Neural cell (in vitro differentiated cells): ENCODE data around the gene MAPK11. TPM values are rescaled to one million over a fixed set of nuclear protein-coding genes. Genes with fewer than 3 reads are reported as not detected.

Experiments
- H2AFZ ChIP-seq: fragments of 200-600, 300-800 bp; sonication (generic), shearing (Covaris generic); 2 replicates; pipeline ENCODE4 v1.6.0; 2014; ENCODE audit warnings: low read depth, mild to moderate bottlenecking, antibody characterized with exemption, low read length, moderate library complexity
- H3F3A ChIP-seq: fragments of 200-600 bp; shearing (Covaris generic); 2 replicates; pipeline ENCODE4 v1.6.1; 2016; ENCODE audit warnings: mild to moderate bottlenecking, moderate library complexity, mixed read lengths, antibody characterized with exemption, low read length; ENCODE audit not compliant: insufficient read depth, poor library complexity, severe bottlenecking
- H3K27ac ChIP-seq: fragments of 200-600, 300-800 bp; sonication (generic), shearing (Covaris generic); 2 replicates; pipeline ENCODE4 v1.5.1; 2014; ENCODE audit warnings: mild to moderate bottlenecking, low read length, moderate library complexity
- H3K27me3 ChIP-seq: fragments of 300-800, 200-600 bp; sonication (generic), shearing (Covaris generic); 2 replicates; pipeline ENCODE4 v1.6.0; 2014; ENCODE audit warnings: mild to moderate bottlenecking, low read depth, low read length, moderate library complexity; ENCODE audit not compliant: insufficient read depth
- H3K36me3 ChIP-seq: fragments of 300-800, 200-600 bp; sonication (generic), shearing (Covaris generic); 2 replicates; pipeline ENCODE4 v1.5.1; 2014; ENCODE audit warnings: mild to moderate bottlenecking, antibody characterized with exemption, low read length, moderate library complexity; ENCODE audit not compliant: insufficient read depth
- H3K4me2 ChIP-seq: fragments of 300-800, 200-600 bp; sonication (generic), shearing (Covaris generic); 2 replicates; pipeline ENCODE4 v1.6.0; 2014; ENCODE audit warnings: mild to moderate bottlenecking, low read length
- H3K4me3 ChIP-seq: fragments of 300-800, 200-600 bp; sonication (generic), shearing (Covaris generic); 2 replicates; pipeline ENCODE4 v1.5.1; 2014; ENCODE audit warnings: mild to moderate bottlenecking, low read length, moderate library complexity
- H3K79me2 ChIP-seq: fragments of 200-600 bp; shearing (Covaris generic); replicated peaks from 2 replicates; pipeline ENCODE4 v1.6.0; 2014; ENCODE audit warnings: mild to moderate bottlenecking, low read length, moderate library complexity; ENCODE audit not compliant: insufficient read depth
- H3K9ac ChIP-seq: fragments of 300-800, 200-600 bp; sonication (generic), shearing (Covaris generic); 2 replicates; pipeline ENCODE4 v1.6.1; 2016; ENCODE audit warnings: mild to moderate bottlenecking, low read length, mixed read lengths
- H3K9me2 ChIP-seq: fragments of 200-600 bp; shearing (Covaris generic); 2 replicates; pipeline ENCODE4 v1.6.1; 2016; ENCODE audit warnings: mild to moderate bottlenecking, low read length, mixed read lengths; ENCODE audit not compliant: insufficient read depth
- H3K9me3 ChIP-seq: fragments of 200-600, 300-800 bp; sonication (generic), shearing (Covaris generic); 2 replicates; pipeline ENCODE4 v1.6.1; 2016; ENCODE audit warnings: mild to moderate bottlenecking, mixed run types, low read length, moderate library complexity, mixed read lengths
- H4K20me1 ChIP-seq: fragments of 200-600 bp; shearing (Covaris generic); 2 replicates; pipeline ENCODE4 v1.6.1; 2016; ENCODE audit warnings: mild to moderate bottlenecking, mixed run types; ENCODE audit not compliant: insufficient read depth
- EP300 ChIP-seq: fragments of 450-650 bp; conservative IDR thresholded peaks from 2 replicates; pipeline ENCODE4 v1.6.1; 2014; ENCODE audit warnings: antibody characterized with exemption, mild to moderate bottlenecking, moderate library complexity; ENCODE audit not compliant: poor library complexity, severe bottlenecking
- EZH2 ChIP-seq: fragments of 200-600, 300-800 bp; shearing (Covaris generic), sonication (generic); IDR thresholded peaks from 2 replicates; pipeline ENCODE4 v1.6.1; 2014; ENCODE audit warnings: antibody characterized with exemption, low read length, borderline replicate concordance, mild to moderate bottlenecking; ENCODE audit not compliant: insufficient read depth, poor library complexity, severe bottlenecking
- MXI1 ChIP-seq: fragments of 450-650 bp; conservative IDR thresholded peaks from 2 replicates; pipeline ENCODE4 v1.6.1; 2014; ENCODE audit warnings: antibody characterized with exemption, mild to moderate bottlenecking; ENCODE audit not compliant: poor library complexity, severe bottlenecking
- POLR2AphosphoS5 ChIP-seq: IDR thresholded peaks from 2 replicates; pipeline ENCODE4 v1.6.1; 2012
- RAD21 ChIP-seq: fragments of 450-650 bp; conservative IDR thresholded peaks from 2 replicates; pipeline ENCODE4 v1.6.1; 2014; ENCODE audit warnings: antibody characterized with exemption, mild to moderate bottlenecking, moderate library complexity
- SMC3 ChIP-seq: fragments of 450-650 bp; conservative IDR thresholded peaks from 2 replicates; pipeline ENCODE4 v1.6.1; 2014; ENCODE audit warnings: antibody characterized with exemption, mild to moderate bottlenecking, moderate library complexity; ENCODE audit not compliant: poor library complexity
- TAF1 ChIP-seq: IDR thresholded peaks from 2 replicates; pipeline ENCODE4 v1.6.1; 2012; ENCODE audit warnings: low read depth
- polyA plus RNA-seq: library from polyadenylated mRNA; depleted of rRNA; stranded (reverse); fragments of >200 nt; gene quantifications from 2 replicates; pipeline ENCODE4 v1.2.3, GENCODE V29; 2014
- TF ChIP-seq, protein P1 (sequence below): IDR thresholded peaks from 2 replicates; pipeline ENCODE4 v1.6.1; 2012; ENCODE audit warnings: borderline replicate concordance
- TF ChIP-seq, protein P2 (sequence below): fragments of 450-650 bp; IDR thresholded peaks from 2 replicates; pipeline ENCODE4 v1.5.1; 2014; ENCODE audit warnings: antibody characterized with exemption, mild to moderate bottlenecking, moderate library complexity; ENCODE audit not compliant: poor library complexity, severe bottlenecking

Gene MAPK11
- polyA plus RNA-seq, 1 donor from 2014 or later, result 36.3 TPM

DNA sequence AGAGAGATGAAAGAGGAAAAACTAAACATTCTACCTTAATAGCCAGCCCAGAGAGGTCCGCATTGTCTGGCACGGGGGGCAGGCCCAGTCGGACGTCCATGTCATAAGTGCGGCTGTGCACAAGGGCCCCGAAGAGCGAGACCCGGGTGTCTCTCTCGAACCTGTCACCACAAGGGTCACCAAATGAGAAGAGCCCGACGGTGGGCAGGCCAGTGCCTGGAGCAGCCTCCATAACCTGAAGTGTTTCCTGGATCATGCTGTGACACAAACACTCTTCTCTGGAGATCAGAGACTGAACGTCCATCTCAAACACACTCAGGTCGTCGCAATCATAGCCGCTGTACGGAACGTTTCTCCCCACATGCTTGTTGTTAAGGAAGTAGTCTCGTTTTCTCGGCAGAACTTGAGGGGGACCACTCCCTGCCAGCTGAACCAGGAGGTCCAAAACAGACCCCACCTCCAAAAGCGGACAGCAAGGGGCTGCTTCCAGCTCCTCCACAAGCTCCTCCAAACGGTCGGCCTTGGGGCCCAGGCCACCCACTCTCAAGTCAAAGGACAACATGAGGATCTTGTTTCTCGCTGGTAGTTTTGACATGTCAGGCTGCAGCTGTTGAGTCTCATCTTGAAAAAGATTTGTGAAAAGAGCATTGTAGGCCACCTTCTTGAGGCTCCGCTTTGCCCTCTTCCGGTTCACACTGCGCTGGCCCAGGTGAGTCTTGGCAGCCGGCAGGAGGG lies 26.3 kb downstream of the MAPK11 start:
- H2AFZ ChIP-seq, result no peak overlapping the region
- H4K20me1 ChIP-seq, result no peaks in the 10 kb centered on the region
- no peaks in the 10 kb centered on the region for H3K27me3 ChIP-seq
- H3K4me2 ChIP-seq, result peak overlapping the region; percentile 91
- H3K9me2 ChIP-seq, result no peaks in the 10 kb centered on the region
- peak overlapping the region; percentile 95 for H3K4me3 ChIP-seq
- peak overlapping the region; percentile 81 for H3K27ac ChIP-seq
- H3F3A ChIP-seq, result no peaks in the 10 kb centered on the region
- peak overlapping the region; percentile 86 for H3K9ac ChIP-seq
- H3K36me3 ChIP-seq, result no peaks in the 10 kb centered on the region
- no peak for TF ChIP-seq TAF1
- no peak for TF ChIP-seq RAD21
- TF ChIP-seq, protein P1, sequence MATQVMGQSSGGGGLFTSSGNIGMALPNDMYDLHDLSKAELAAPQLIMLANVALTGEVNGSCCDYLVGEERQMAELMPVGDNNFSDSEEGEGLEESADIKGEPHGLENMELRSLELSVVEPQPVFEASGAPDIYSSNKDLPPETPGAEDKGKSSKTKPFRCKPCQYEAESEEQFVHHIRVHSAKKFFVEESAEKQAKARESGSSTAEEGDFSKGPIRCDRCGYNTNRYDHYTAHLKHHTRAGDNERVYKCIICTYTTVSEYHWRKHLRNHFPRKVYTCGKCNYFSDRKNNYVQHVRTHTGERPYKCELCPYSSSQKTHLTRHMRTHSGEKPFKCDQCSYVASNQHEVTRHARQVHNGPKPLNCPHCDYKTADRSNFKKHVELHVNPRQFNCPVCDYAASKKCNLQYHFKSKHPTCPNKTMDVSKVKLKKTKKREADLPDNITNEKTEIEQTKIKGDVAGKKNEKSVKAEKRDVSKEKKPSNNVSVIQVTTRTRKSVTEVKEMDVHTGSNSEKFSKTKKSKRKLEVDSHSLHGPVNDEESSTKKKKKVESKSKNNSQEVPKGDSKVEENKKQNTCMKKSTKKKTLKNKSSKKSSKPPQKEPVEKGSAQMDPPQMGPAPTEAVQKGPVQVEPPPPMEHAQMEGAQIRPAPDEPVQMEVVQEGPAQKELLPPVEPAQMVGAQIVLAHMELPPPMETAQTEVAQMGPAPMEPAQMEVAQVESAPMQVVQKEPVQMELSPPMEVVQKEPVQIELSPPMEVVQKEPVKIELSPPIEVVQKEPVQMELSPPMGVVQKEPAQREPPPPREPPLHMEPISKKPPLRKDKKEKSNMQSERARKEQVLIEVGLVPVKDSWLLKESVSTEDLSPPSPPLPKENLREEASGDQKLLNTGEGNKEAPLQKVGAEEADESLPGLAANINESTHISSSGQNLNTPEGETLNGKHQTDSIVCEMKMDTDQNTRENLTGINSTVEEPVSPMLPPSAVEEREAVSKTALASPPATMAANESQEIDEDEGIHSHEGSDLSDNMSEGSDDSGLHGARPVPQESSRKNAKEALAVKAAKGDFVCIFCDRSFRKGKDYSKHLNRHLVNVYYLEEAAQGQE, result no peak
- no peak for TF ChIP-seq MXI1
- no peak for TF ChIP-seq EP300
- TF ChIP-seq EZH2, result no peak
- TF ChIP-seq, protein P2, sequence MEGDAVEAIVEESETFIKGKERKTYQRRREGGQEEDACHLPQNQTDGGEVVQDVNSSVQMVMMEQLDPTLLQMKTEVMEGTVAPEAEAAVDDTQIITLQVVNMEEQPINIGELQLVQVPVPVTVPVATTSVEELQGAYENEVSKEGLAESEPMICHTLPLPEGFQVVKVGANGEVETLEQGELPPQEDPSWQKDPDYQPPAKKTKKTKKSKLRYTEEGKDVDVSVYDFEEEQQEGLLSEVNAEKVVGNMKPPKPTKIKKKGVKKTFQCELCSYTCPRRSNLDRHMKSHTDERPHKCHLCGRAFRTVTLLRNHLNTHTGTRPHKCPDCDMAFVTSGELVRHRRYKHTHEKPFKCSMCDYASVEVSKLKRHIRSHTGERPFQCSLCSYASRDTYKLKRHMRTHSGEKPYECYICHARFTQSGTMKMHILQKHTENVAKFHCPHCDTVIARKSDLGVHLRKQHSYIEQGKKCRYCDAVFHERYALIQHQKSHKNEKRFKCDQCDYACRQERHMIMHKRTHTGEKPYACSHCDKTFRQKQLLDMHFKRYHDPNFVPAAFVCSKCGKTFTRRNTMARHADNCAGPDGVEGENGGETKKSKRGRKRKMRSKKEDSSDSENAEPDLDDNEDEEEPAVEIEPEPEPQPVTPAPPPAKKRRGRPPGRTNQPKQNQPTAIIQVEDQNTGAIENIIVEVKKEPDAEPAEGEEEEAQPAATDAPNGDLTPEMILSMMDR, result no peak
- TF ChIP-seq POLR2AphosphoS5, result no peak
- TF ChIP-seq SMC3, result no peak
- no peaks in the 10 kb centered on the region for H3K9me3 ChIP-seq
- H3K79me2 ChIP-seq, result peaks cover 35% of the 10 kb centered on the region

DNA sequence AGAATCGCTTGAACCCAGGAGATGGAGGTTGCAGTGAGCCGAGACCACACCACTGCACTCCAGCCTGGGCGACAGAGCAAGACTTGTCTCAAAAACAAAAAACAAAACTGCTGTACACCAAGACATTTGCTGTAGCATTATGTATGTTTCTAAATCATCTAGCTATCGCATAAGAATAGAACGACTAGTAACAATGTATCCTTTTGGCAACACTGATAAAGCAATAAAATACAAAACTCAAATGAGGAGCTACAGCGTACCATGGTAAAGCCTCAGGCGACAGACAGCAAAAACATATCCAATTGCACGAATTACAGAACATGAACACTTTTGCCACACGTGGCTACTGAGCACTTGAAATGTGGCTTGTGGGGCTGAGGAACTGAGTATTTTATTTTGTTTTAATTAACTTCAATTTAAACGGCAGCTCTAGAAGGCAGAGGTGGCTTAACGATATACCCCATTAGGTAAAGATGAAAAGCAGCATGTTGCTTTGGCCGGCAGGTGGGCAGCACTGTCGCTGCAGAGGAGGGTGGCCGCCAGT lies 27.7 kb downstream of the MAPK11 start:
- H3K27me3 ChIP-seq, result no peaks in the 10 kb centered on the region
- no peaks in the 10 kb centered on the region for H3K9me3 ChIP-seq
- H3K4me2 ChIP-seq, result peak overlapping the region; percentile 78
- peaks cover 35% of the 10 kb centered on the region for H3K79me2 ChIP-seq
- no peak overlapping the region for H3K27ac ChIP-seq
- H3K4me3 ChIP-seq, result peak overlapping the region; percentile 95
- H4K20me1 ChIP-seq, result no peaks in the 10 kb centered on the region
- no peak overlapping the region for H2AFZ ChIP-seq
- no peaks in the 10 kb centered on the region for H3K9me2 ChIP-seq
- H3K36me3 ChIP-seq, result no peaks in the 10 kb centered on the region
- peak overlapping the region; percentile 13 for H3K9ac ChIP-seq
- H3F3A ChIP-seq, result no peaks in the 10 kb centered on the region
- TF ChIP-seq, protein P2, result no peak
- no peak for TF ChIP-seq EP300
- no peak for TF ChIP-seq MXI1
- TF ChIP-seq, protein P1, result no peak
- no peak for TF ChIP-seq POLR2AphosphoS5
- no peak for TF ChIP-seq TAF1
- no peak for TF ChIP-seq SMC3
- no peak for TF ChIP-seq EZH2
- no peak for TF ChIP-seq RAD21
